H1 (cell line): ENCODE measurements around the gene ZSCAN12. TPM values are rescaled to one million over a fixed set of nuclear protein-coding genes. Genes with fewer than 3 reads are reported as not detected.

Source experiments
- CTCF ChIA-PET: fragments of 300-600 bp; sonication (Branson Sonifier 250); formaldehyde crosslinking; loops from one replicate; lab custom pipeline; 2021; ENCODE audit not compliant: partially characterized antibody; lab: Charles Lee
- POLR2A ChIA-PET: fragments of 300-600 bp; sonication (Branson Sonifier 250); formaldehyde crosslinking; loops from one replicate; lab custom pipeline; 2021; ENCODE audit warnings: inconsistent platforms; ENCODE audit not compliant: partially characterized antibody; lab: Charles Lee
- DNase-seq, 2 experiments: peaks; one replicate each; pipeline versions ENCODE4 v3.0.0 to v3.0.0-alpha.2; 2010 to 2022; ENCODE audit warnings: low spot score in 2 of 2, low read depth in 1 of 2, mixed read lengths in 1 of 2
- FAIRE-seq: peaks from 2 replicates; lab custom pipeline; 2011; peaks lifted over from hg19 to GRCh38; lab: Jason Lieb, UNC
- H2AFZ ChIP-seq: 2 replicates; pipeline ENCODE4 v1.8.1; 2012; ENCODE audit warnings: low read length, inconsistent platforms
- H2AK5ac ChIP-seq: 2 replicates; pipeline ENCODE4 v1.6.1; 2013; ENCODE audit warnings: low read depth, low read length
- H2BK120ac ChIP-seq: replicated peaks from 2 replicates; pipeline ENCODE3; 2013; ENCODE audit warnings: low read depth, low read length, inconsistent platforms
- H2BK12ac ChIP-seq: 2 replicates; pipeline ENCODE4 v1.6.1; 2013; ENCODE audit warnings: low read depth, low read length
- H2BK15ac ChIP-seq: 2 replicates; pipeline ENCODE4 v1.6.1; 2013; ENCODE audit warnings: low read length
- H2BK20ac ChIP-seq: 2 replicates; pipeline ENCODE4 v1.6.1; 2013; ENCODE audit warnings: low read length
- H2BK5ac ChIP-seq: 2 replicates; pipeline ENCODE4 v1.6.1; 2013; ENCODE audit warnings: low read depth, low read length
- H3K14ac ChIP-seq: 2 replicates; pipeline ENCODE4 v1.6.1; 2013; ENCODE audit warnings: inconsistent platforms; ENCODE audit not compliant: insufficient read length
- H3K18ac ChIP-seq: 2 replicates; pipeline ENCODE4 v1.6.1; 2013; ENCODE audit warnings: low read length; ENCODE audit errors: extremely low read depth
- H3K23ac ChIP-seq: 2 replicates; pipeline ENCODE4 v1.6.1; 2013; ENCODE audit warnings: inconsistent platforms; ENCODE audit not compliant: insufficient read length
- H3K23me2 ChIP-seq: 2 replicates; pipeline ENCODE4 v1.6.1; 2013; ENCODE audit warnings: low read depth, low read length
- H3K27ac ChIP-seq: 2 replicates; pipeline ENCODE4 v1.6.1; 2011; ENCODE audit warnings: low read depth, low read length, inconsistent platforms
- H3K27me3 ChIP-seq, 4 experiments: replicated peaks in 1 of 4; 1 replicate in 1 of 4; 2 replicates in 3 of 4; pipeline versions ENCODE4 v1.6.1 to v1.8.1; 2011 to 2013; ENCODE audit warnings: low read length in 3 of 4, mild to moderate bottlenecking in 3 of 4, inconsistent platforms in 2 of 4, mixed read lengths in 2 of 4, moderate library complexity in 1 of 4; ENCODE audit not compliant: control insufficient read depth in 3 of 4, insufficient read depth in 3 of 4; ENCODE audit errors: extremely low read depth in 1 of 4
- H3K36me3 ChIP-seq, 4 experiments: 2 replicates each; pipeline versions ENCODE4 v1.6.1 to v1.8.1; 2011 to 2013; ENCODE audit warnings: mild to moderate bottlenecking in 4 of 4, low read length in 3 of 4, moderate library complexity in 2 of 4, control low read depth in 1 of 4, inconsistent platforms in 1 of 4; ENCODE audit not compliant: insufficient read depth in 4 of 4, control insufficient read depth in 2 of 4
- H3K4ac ChIP-seq: replicated peaks from 2 replicates; pipeline ENCODE3; 2013; ENCODE audit warnings: low read length, low read depth, mixed read lengths, inconsistent platforms; ENCODE audit not compliant: insufficient read length
- H3K4me1 ChIP-seq, 4 experiments: replicated peaks in 1 of 4; 1 replicate in 1 of 4; 2 replicates in 3 of 4; pipeline versions ENCODE4 v1.6.1 to v1.8.1; 2011 to 2013; ENCODE audit warnings: low read length in 3 of 4, inconsistent platforms in 2 of 4, mixed read lengths in 1 of 4; ENCODE audit not compliant: insufficient read depth in 4 of 4, control insufficient read depth in 3 of 4
- H3K4me2 ChIP-seq, 2 experiments: 2 replicates each; pipeline versions ENCODE4 v1.6.1 to v1.8.1; 2011 to 2013; ENCODE audit warnings: low read depth in 2 of 2, low read length in 2 of 2, control low read depth in 1 of 2, inconsistent platforms in 1 of 2, mild to moderate bottlenecking in 1 of 2; ENCODE audit not compliant: insufficient read depth in 1 of 2
- H3K4me3 ChIP-seq, 4 experiments: fragments of 200-600, 300-600 bp in 1 of 4; sonication (generic), shearing (Covaris generic), sonication (Bioruptor Twin) in 1 of 4; 2 replicates each; pipeline versions ENCODE4 v1.5.1 to v1.8.1; 2011 to 2016; ENCODE audit warnings: low read length in 4 of 4, low read depth in 3 of 4, control low read depth in 2 of 4, inconsistent platforms in 2 of 4, mild to moderate bottlenecking in 2 of 4, mixed read lengths in 1 of 4, moderate library complexity in 1 of 4; ENCODE audit not compliant: insufficient read depth in 2 of 4; ENCODE audit errors: extremely low read depth in 1 of 4
- H3K56ac ChIP-seq: replicated peaks from 2 replicates; pipeline ENCODE3; 2013; ENCODE audit warnings: low read depth, mild to moderate bottlenecking, mixed read lengths, low read length, inconsistent platforms; ENCODE audit not compliant: insufficient read length
- H3K79me1 ChIP-seq: 2 replicates; pipeline ENCODE4 v1.6.1; 2013; ENCODE audit warnings: low read depth, low read length, control low read depth
- H3K79me2 ChIP-seq, 2 experiments: 2 replicates each; pipeline versions ENCODE4 v1.6.1 to v1.8.1; 2012 to 2013; ENCODE audit warnings: low read length in 2 of 2, mild to moderate bottlenecking in 2 of 2, inconsistent platforms in 1 of 2; ENCODE audit not compliant: insufficient read depth in 2 of 2, control insufficient read depth in 1 of 2
- H3K9ac ChIP-seq, 4 experiments: replicated peaks in 1 of 4; 1 replicate in 1 of 4; 2 replicates in 3 of 4; pipeline versions ENCODE4 v1.6.1 to v1.8.1; 2011 to 2013; ENCODE audit warnings: low read depth in 3 of 4, low read length in 3 of 4, control low read depth in 2 of 4, mild to moderate bottlenecking in 2 of 4, moderate library complexity in 2 of 4, inconsistent platforms in 1 of 4; ENCODE audit errors: extremely low read depth in 1 of 4
- H3K9me3 ChIP-seq, 2 experiments: 2 replicates each; pipeline versions ENCODE4 v1.6.1 to v1.8.1; 2012 to 2013; ENCODE audit warnings: mild to moderate bottlenecking in 2 of 2, moderate library complexity in 2 of 2, control low read depth in 1 of 2, inconsistent platforms in 1 of 2, low read depth in 1 of 2, low read length in 1 of 2, mixed read lengths in 1 of 2; ENCODE audit not compliant: insufficient read depth in 2 of 2
- H4K20me1 ChIP-seq, 2 experiments: replicated peaks in 1 of 2; 2 replicates each; pipeline versions ENCODE3 to v1.8.1; 2011 to 2013; ENCODE audit warnings: inconsistent platforms in 2 of 2, low read length in 2 of 2, mild to moderate bottlenecking in 1 of 2; ENCODE audit not compliant: insufficient read depth in 2 of 2, control insufficient read depth in 1 of 2
- H4K5ac ChIP-seq: 2 replicates; pipeline ENCODE4 v1.6.1; 2013; ENCODE audit warnings: low read length, low read depth, mixed read lengths, inconsistent platforms; ENCODE audit not compliant: insufficient read length
- H4K8ac ChIP-seq: 2 replicates; pipeline ENCODE4 v1.8.0; 2013; ENCODE audit warnings: mild to moderate bottlenecking, moderate library complexity, low read length, inconsistent platforms; ENCODE audit not compliant: insufficient read depth; ENCODE audit errors: extremely low read depth
- H4K91ac ChIP-seq: replicated peaks from 2 replicates; pipeline ENCODE3; 2013; ENCODE audit warnings: low read length, mixed read lengths, inconsistent platforms; ENCODE audit not compliant: insufficient read length
- BRCA1 ChIP-seq: IDR thresholded peaks from 2 replicates; pipeline ENCODE4 v1.6.1; 2012; ENCODE audit warnings: low read depth, low read length, improper control_type of control experiment
- CEBPB ChIP-seq: IDR thresholded peaks from 2 replicates; pipeline ENCODE4 v1.6.1; 2012; ENCODE audit warnings: low read depth, low read length
- EZH2 ChIP-seq: fragments of 200-600 bp; sonication (generic); IDR thresholded peaks from 2 replicates; pipeline ENCODE4 v1.7.1; 2012; ENCODE audit warnings: low read depth, mild to moderate bottlenecking, moderate library complexity, low read length, inconsistent platforms; ENCODE audit not compliant: severe bottlenecking
- POU5F1 ChIP-seq: IDR thresholded peaks from 2 replicates; pipeline ENCODE4 v1.6.1; 2011; ENCODE audit warnings: low read depth, mild to moderate bottlenecking, low read length, moderate library complexity
- SP2 ChIP-seq: IDR thresholded peaks from 2 replicates; pipeline ENCODE4 v1.6.1; 2012; ENCODE audit warnings: mild to moderate bottlenecking, low read length, inconsistent platforms
- SUZ12 ChIP-seq: fragments of 200-600 bp; sonication (generic); IDR thresholded peaks from 2 replicates; pipeline ENCODE4 v1.6.1; 2012; ENCODE audit warnings: mild to moderate bottlenecking, inconsistent platforms, low read length, moderate library complexity, mixed read lengths
- TAF1 ChIP-seq: IDR thresholded peaks from 2 replicates; pipeline ENCODE4 v1.6.1; 2011; ENCODE audit warnings: mild to moderate bottlenecking, low read depth, low read length
- YY1 ChIP-seq: IDR thresholded peaks from 2 replicates; pipeline ENCODE4 v1.6.1; 2011; ENCODE audit warnings: low read depth, mild to moderate bottlenecking, low read length
- WGBS, 2 experiments: shearing (Covaris generic) in 1 of 2; methylation state at CpG; one replicate each; pipeline versions ENCODE4 v1.1.6 to v1.1.7; 2013 to 2015; ENCODE audit warnings: low lambda C conversion rate in 2 of 2, mixed read lengths in 2 of 2, inconsistent platforms in 1 of 2, low coverage in 1 of 2, missing lambda C conversion rate in 1 of 2; ENCODE audit not compliant: insufficient replicate concordance in 2 of 2, insufficient coverage in 1 of 2, insufficient read length in 1 of 2; ENCODE audit errors: extremely low coverage in 1 of 2, missing lambda C conversion rate in 1 of 2; 5-methylcytosine and 5-hydroxymethylcytosine counted together
- polyA plus RNA-seq, 7 experiments: library from polyadenylated mRNA; depleted of rRNA in 3 of 7; stranded (reverse) in 5 of 7; unstranded in 2 of 7; fragments of >200 nt in 5 of 7; fragments of 200-250 nt in 2 of 7; gene quantifications; 1 replicate in 5 of 7; 2 replicates in 1 of 7; 4 replicates in 1 of 7; pipeline versions ENCODE4 v1.2.1 to v1.2.3, GENCODE V29; 2011 to 2013; ENCODE audit warnings: missing spikeins in 2 of 7, mixed read lengths in 2 of 7
- total RNA-seq: library from RNA; stranded (reverse); fragmentation: NEBNext Ultra II Directional; extraction: Animal tissue kit (Norgen Biotek cat#: 25700); gene quantifications from 2 replicates; pipeline ENCODE4 v1.2.1, GENCODE V29; 2021
- TF ChIP-seq, protein P1 (sequence below): IDR thresholded peaks from 2 replicates; pipeline ENCODE4 v1.6.1; 2011; ENCODE audit warnings: low read depth, mild to moderate bottlenecking, low read length; ENCODE audit not compliant: insufficient read depth
- TF ChIP-seq, protein P2 (sequence below): IDR thresholded peaks from 2 replicates; pipeline ENCODE4 v1.6.1; 2011; ENCODE audit warnings: low read length, improper control_type of control experiment

ZSCAN12 gene
- total and polyA plus RNA-seq, 2 of the 8 experiments (the other 6 are each of a cell fraction or from before 2014, with no cell fraction given) = 2.2 to 9.6 TPM

DNA sequence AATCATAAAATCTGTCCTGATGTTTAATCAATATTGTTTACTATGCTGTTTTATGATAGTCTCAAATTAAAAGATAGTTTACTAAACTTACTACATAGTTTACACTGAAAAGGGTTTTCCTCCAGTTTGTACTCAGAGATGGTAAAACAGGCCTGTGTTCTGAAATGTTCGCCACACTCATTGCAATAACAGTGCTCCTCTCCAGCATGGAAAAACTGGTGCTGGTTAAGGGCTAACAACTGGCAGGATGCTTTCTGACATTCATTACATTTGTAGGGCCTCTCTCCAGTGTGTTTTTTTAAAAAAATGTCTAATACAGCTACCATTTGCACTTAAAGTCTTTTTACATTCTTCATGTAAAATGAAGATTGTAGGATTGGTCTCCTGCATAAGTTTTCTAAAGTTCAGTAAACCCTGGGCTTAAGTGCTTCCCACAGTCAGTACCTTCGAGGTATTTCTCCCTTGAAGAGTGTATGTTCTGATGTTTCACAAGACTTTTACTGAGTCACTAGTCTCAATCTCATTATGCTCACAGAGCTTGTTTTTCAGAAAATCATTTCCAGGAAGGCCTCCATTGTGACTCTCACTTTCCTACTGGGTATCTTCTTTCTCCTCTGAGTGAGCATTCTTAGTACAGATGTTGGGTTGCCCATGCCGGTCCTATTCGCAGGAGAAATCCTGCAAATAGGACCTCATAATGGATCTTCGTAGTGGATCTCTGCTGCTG, 8.7 kb upstream of the ZSCAN12 start:
- H2BK15ac ChIP-seq = no peak overlapping the region
- H2BK12ac ChIP-seq = no peak overlapping the region
- DNase-seq (no peak), FAIRE-seq (no peak)
- no peak overlapping the region for H2BK5ac ChIP-seq
- no peaks in the 10 kb centered on the region for H3K79me1 ChIP-seq
- H3K9me3 ChIP-seq = no peaks in the 10 kb centered on the region
- H3K4me2 ChIP-seq = no peak overlapping the region
- no peaks in the 10 kb centered on the region for H3K36me3 ChIP-seq
- no peak overlapping the region for H3K4ac ChIP-seq
- ChIA-PET CTCF (no interaction called here), POLR2A (no interaction called here)
- no peak overlapping the region for H3K56ac ChIP-seq
- no peak overlapping the region for H4K91ac ChIP-seq
- 84% methylated on average over 5 of the region's 5 CpGs; no CpG with 5 or more reads in 1 of the 2 experiments for WGBS, 2 experiments
- no peak overlapping the region for H2AK5ac ChIP-seq
- no peak overlapping the region for H3K9ac ChIP-seq
- no peak overlapping the region for H3K4me3 ChIP-seq
- H2BK120ac ChIP-seq = no peak overlapping the region
- H3K18ac ChIP-seq = no peak overlapping the region
- no peak overlapping the region for H3K23ac ChIP-seq
- no peak overlapping the region for H4K5ac ChIP-seq
- no peak overlapping the region for H2AFZ ChIP-seq
- H3K4me1 ChIP-seq = no peaks in the 10 kb centered on the region
- H3K23me2 ChIP-seq = no peaks in the 10 kb centered on the region
- H4K8ac ChIP-seq = no peak overlapping the region
- H2BK20ac ChIP-seq = no peak overlapping the region
- no peak overlapping the region for H3K27ac ChIP-seq
- no peak for TF ChIP-seq EZH2
- TF ChIP-seq SUZ12 = no peak
- TF ChIP-seq TAF1 = no peak
- no peak for TF ChIP-seq YY1
- TF ChIP-seq POU5F1 = no peak
- TF ChIP-seq, protein P1, sequence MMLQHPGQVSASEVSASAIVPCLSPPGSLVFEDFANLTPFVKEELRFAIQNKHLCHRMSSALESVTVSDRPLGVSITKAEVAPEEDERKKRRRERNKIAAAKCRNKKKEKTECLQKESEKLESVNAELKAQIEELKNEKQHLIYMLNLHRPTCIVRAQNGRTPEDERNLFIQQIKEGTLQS = no peak
- TF ChIP-seq, protein P2, sequence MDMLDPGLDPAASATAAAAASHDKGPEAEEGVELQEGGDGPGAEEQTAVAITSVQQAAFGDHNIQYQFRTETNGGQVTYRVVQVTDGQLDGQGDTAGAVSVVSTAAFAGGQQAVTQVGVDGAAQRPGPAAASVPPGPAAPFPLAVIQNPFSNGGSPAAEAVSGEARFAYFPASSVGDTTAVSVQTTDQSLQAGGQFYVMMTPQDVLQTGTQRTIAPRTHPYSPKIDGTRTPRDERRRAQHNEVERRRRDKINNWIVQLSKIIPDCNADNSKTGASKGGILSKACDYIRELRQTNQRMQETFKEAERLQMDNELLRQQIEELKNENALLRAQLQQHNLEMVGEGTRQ = no peak
- TF ChIP-seq CEBPB = no peak
- TF ChIP-seq SP2 = no peak
- TF ChIP-seq BRCA1 = no peak
- TF ChIP-seq, all 59 proteins: peak for 0
- H3K79me2 ChIP-seq = no peaks in the 10 kb centered on the region
- H3K14ac ChIP-seq = no peak overlapping the region
- H3K27me3 ChIP-seq = no peaks in the 10 kb centered on the region
- no peaks in the 10 kb centered on the region for H4K20me1 ChIP-seq
